Hepatocyte (in vitro differentiated cells): ENCODE measurements around the gene ZNF473. TPM values are rescaled to one million over a fixed set of nuclear protein-coding genes. Genes with fewer than 3 reads are reported as not detected.

Experiments used
- DNase-seq: peaks from one replicate; pipeline ENCODE4 v3.0.0-alpha.2; 2016; ENCODE audit warnings: low spot score
- H2AFZ ChIP-seq: fragments of 200-600 bp; sonication (generic); 2 replicates; pipeline ENCODE4 v1.6.0; 2016; ENCODE audit warnings: antibody characterized with exemption, mild to moderate bottlenecking
- H3K27ac ChIP-seq: fragments of 200-600 bp; sonication (generic); 2 replicates; pipeline ENCODE4 v1.5.1; 2016; ENCODE audit warnings: mild to moderate bottlenecking
- H3K27me3 ChIP-seq: fragments of 200-600 bp; sonication (generic); 2 replicates; pipeline ENCODE4 v1.6.1; 2016
- H3K36me3 ChIP-seq: fragments of 200-600 bp; sonication (generic); replicated peaks from 2 replicates; pipeline ENCODE4 v1.5.1; 2016; ENCODE audit warnings: low read depth; ENCODE audit not compliant: insufficient read depth
- H3K4me1 ChIP-seq: fragments of 200-600 bp; sonication (generic); 2 replicates; pipeline ENCODE4 v1.5.1; 2016; ENCODE audit warnings: mild to moderate bottlenecking, moderate library complexity; ENCODE audit not compliant: insufficient read depth
- H3K4me2 ChIP-seq: fragments of 200-600 bp; sonication (generic); 2 replicates; pipeline ENCODE4 v1.6.0; 2016
- H3K4me3 ChIP-seq: fragments of 200-600 bp; sonication (generic); 2 replicates; pipeline ENCODE4 v1.5.1; 2016; ENCODE audit warnings: mild to moderate bottlenecking
- H3K79me2 ChIP-seq: fragments of 200-600 bp; sonication (generic); 2 replicates; pipeline ENCODE4 v1.6.0; 2017; ENCODE audit warnings: mild to moderate bottlenecking
- H3K9me2 ChIP-seq: fragments of 200-600 bp; sonication (generic); replicated peaks from 2 replicates; pipeline ENCODE4 v1.6.0; 2017; ENCODE audit warnings: mild to moderate bottlenecking; ENCODE audit not compliant: insufficient read depth
- H3K9me3 ChIP-seq: fragments of 200-600 bp; sonication (generic); 2 replicates; pipeline ENCODE4 v1.5.1; 2016; ENCODE audit warnings: low read depth, mild to moderate bottlenecking
- H4K20me1 ChIP-seq: fragments of 200-600 bp; sonication (generic); 2 replicates; pipeline ENCODE4 v1.6.0; 2016; ENCODE audit warnings: mild to moderate bottlenecking; ENCODE audit not compliant: insufficient read depth, poor library complexity, severe bottlenecking
- CTCF ChIP-seq: fragments of 200-600 bp; sonication (generic); IDR thresholded peaks from 2 replicates; pipeline ENCODE4 v1.5.1; 2016; ENCODE audit warnings: antibody characterized with exemption, mild to moderate bottlenecking; ENCODE audit not compliant: poor library complexity
- EZH2 ChIP-seq: fragments of 200-600 bp; sonication (generic); IDR thresholded peaks from 2 replicates; pipeline ENCODE4 v1.6.1; 2016; ENCODE audit warnings: antibody characterized with exemption, mild to moderate bottlenecking, borderline replicate concordance
- EZH2phosphoT487 ChIP-seq: fragments of 200-600 bp; sonication (generic); IDR thresholded peaks from one replicate; pipeline ENCODE4 v1.6.1; 2018; ENCODE audit warnings: antibody characterized with exemption, mild to moderate bottlenecking, low read depth, moderate library complexity; ENCODE audit not compliant: unreplicated experiment, severe bottlenecking
- WGBS: methylation state at CpG from one replicate; pipeline ENCODE4 v1.1.6; 2016; ENCODE audit warnings: low lambda C conversion rate; ENCODE audit errors: missing lambda C conversion rate; 5-methylcytosine and 5-hydroxymethylcytosine counted together
- polyA plus RNA-seq: library from polyadenylated mRNA; unstranded; fragments of >200 nt; fragmentation: Nextera tagmentation; extraction: Ambion mirVana; gene quantifications from 2 replicates; pipeline ENCODE4 v1.2.1, GENCODE V29; 2016
- total RNA-seq: library from RNA; depleted of rRNA; stranded (reverse); fragments of >200 nt; gene quantifications from 2 replicates; pipeline ENCODE4 v1.2.3, GENCODE V29; 2014

The ZNF473 gene
- total and polyA plus RNA-seq, 2 experiments from 2014 or later = 4.4 to 5.3 TPM

- Histone ChIP-seq H3K9me2 (no peaks in the 10 kb centered on the region), H3K36me3 (no peaks in the 10 kb centered on the region), H3K4me1 (peaks cover 13% of the 10 kb centered on the region), H2AFZ (peak within 1 kb of the TSS; percentile 81), H3K4me3 (peak within 1 kb of the TSS; percentile 58), H3K27me3 (no peaks in the 10 kb centered on the region), H3K9me3 (no peaks in the 10 kb centered on the region), H3K27ac (peak within 1 kb of the TSS; percentile 84), H4K20me1 (no peaks in the 10 kb centered on the region), H3K4me2 (peak within 1 kb of the TSS; percentile 97), H3K79me2 (peaks cover 63% of the 10 kb centered on the region)
- DNase-seq = peak; percentile 100
- WGBS = under 1% methylated on average over 57 of the region's 59 CpGs
- TF ChIP-seq EZH2phosphoT487 (no peak), CTCF (peak; percentile 8)
Observed at GRCh38 chr19:50025022-50025793, 597 bp upstream of the ZNF473 start, which contains the start of gene VRK3. TSS of gene VRK3 (minus strand) at chr19:50025372. CDS start at chr19:50016162, 9,210 bp downstream.

GRCh38 chr19:50026550-50026906, 723 bp downstream of the ZNF473 start:
- H3K27ac ChIP-seq = no peak overlapping the region
- no peaks in the 10 kb centered on the region for H3K36me3 ChIP-seq
- peak overlapping the region; percentile 20 for H3K4me3 ChIP-seq
- H3K9me3 ChIP-seq = no peaks in the 10 kb centered on the region
- H2AFZ ChIP-seq = no peak overlapping the region
- no peaks in the 10 kb centered on the region for H3K9me2 ChIP-seq
- H3K27me3 ChIP-seq = no peaks in the 10 kb centered on the region
- no peak for DNase-seq
- peak overlapping the region; percentile 84 for H3K4me2 ChIP-seq
- H4K20me1 ChIP-seq = no peaks in the 10 kb centered on the region
- peaks cover 68% of the 10 kb centered on the region for H3K79me2 ChIP-seq
- TF ChIP-seq CTCF (no peak), EZH2 (no peak), EZH2phosphoT487 (no peak)
- 97% methylated on average over 7 of the region's 7 CpGs for WGBS
- H3K4me1 ChIP-seq = peaks cover 13% of the 10 kb centered on the region

DNA sequence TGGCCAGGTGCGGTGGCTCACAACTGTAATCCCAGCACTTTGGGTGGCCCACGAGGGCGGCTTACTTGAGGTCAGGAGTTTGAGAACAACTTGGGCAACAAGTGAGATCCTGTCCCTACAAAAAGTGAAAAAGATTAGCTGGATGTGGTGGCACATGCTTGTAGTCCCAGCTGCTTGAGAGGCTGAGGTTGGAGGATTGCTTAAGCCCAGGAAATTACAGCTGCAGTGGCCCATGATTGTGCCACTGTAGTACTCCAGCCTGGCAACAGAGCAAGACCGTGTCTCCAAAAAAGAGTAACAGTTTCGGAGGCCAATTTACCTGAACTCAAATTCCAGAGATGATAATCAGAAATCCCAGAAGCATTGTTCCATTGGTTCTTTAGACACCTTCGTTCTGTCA, 4.4 kb downstream of the ZNF473 start:
- TF ChIP-seq EZH2phosphoT487 = no peak
- TF ChIP-seq EZH2 = no peak
- TF ChIP-seq CTCF = no peak
- H3K4me2 ChIP-seq = no peak overlapping the region
- H3K4me1 ChIP-seq = peaks cover 6% of the 10 kb centered on the region
- no peak overlapping the region for H2AFZ ChIP-seq
- H3K9me3 ChIP-seq = no peaks in the 10 kb centered on the region
- no peak for DNase-seq
- no peak overlapping the region for H3K27ac ChIP-seq
- 90% methylated on average over 6 of the region's 6 CpGs for WGBS
- no peaks in the 10 kb centered on the region for H3K27me3 ChIP-seq
- H3K36me3 ChIP-seq = no peaks in the 10 kb centered on the region
- peaks cover 37% of the 10 kb centered on the region for H3K79me2 ChIP-seq
- no peak overlapping the region for H3K4me3 ChIP-seq
- no peaks in the 10 kb centered on the region for H3K9me2 ChIP-seq
- H4K20me1 ChIP-seq = no peaks in the 10 kb centered on the region
